Lung microvascular endothelial cell (primary cell): ENCODE results near the gene RPL35. TPM values are rescaled to one million over a fixed set of nuclear protein-coding genes. Genes with fewer than 3 reads are reported as not detected.

Source experiments
- DNase-seq, 2 donors: peaks; one replicate each; pipeline versions ENCODE4 v3.0.0 to v3.0.0-alpha.2; 2010; ENCODE audit warnings: low read depth in 2 of 2
- total RNA-seq: library from RNA; depleted of rRNA; stranded (reverse); fragments of >200 nt; gene quantifications from 2 replicates; pipeline ENCODE4 v1.2.1, GENCODE V29; 2014

RPL35 gene
- total RNA-seq, 1 donor from 2014 or later, result 1,568 TPM

GRCh38 chr9:124820698-124821623 is 40.8 kb downstream of the RPL35 start:
- DNase-seq, result no peak

GRCh38 chr9:124818431-124819281 is 43.1 kb downstream of the RPL35 start:
- DNase-seq, result peak in 1 of 2 donors; percentile 79

GRCh38 chr9:124815601-124816000 is 46.2 kb downstream of the RPL35 start:
- DNase-seq, result no peak

- no peak for DNase-seq
These were observed 47.6 kb downstream of the RPL35 start for GRCh38 chr9:124814164-124814535.

- DNase-seq, result no peak
These were observed 48.1 kb downstream of the RPL35 start for GRCh38 chr9:124813501-124814163.

- no peak for DNase-seq
These were observed 48.7 kb downstream of the RPL35 start for GRCh38 chr9:124813041-124813440.

GRCh38 chr9:124812441-124812876 is 49.3 kb downstream of the RPL35 start:
- peak in 1 of 2 donors; percentile 41 for DNase-seq

DNA sequence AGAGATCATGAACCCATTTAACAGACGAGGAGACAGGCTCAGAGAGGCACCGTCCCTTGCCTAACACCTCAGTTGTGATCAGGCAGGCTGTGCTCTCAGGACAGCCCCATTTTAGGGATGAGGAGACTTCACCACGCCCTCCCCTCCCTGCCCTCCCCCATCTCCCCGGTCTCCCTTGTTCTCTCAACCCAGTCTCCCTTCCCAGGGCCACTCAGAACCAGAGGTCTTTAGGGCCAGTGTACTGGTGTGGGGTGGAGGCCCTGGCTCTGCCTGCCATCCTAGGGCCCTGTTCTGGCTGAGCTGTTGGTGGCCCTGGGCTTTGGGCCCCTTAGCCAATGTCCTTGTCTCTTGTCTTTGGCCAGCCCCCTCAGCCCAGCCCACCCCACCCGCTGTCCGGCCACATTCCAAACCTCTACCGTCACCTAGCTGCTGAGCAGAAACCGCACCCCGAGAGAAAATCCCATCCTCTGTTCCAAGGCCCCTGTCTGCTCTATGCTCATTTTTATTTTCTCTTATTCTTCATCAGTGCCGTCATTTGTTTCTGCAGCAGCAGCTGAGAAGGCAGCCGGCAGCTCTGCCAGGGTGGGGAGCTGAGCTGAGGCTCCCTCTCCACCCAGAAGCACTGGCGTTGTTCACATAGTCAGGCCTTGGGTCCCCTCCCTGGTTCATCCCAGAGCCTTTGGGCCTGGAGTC is 50.9 kb downstream of the RPL35 start:
- DNase-seq, result peak in 1 of 2 donors; percentile 53

DNA sequence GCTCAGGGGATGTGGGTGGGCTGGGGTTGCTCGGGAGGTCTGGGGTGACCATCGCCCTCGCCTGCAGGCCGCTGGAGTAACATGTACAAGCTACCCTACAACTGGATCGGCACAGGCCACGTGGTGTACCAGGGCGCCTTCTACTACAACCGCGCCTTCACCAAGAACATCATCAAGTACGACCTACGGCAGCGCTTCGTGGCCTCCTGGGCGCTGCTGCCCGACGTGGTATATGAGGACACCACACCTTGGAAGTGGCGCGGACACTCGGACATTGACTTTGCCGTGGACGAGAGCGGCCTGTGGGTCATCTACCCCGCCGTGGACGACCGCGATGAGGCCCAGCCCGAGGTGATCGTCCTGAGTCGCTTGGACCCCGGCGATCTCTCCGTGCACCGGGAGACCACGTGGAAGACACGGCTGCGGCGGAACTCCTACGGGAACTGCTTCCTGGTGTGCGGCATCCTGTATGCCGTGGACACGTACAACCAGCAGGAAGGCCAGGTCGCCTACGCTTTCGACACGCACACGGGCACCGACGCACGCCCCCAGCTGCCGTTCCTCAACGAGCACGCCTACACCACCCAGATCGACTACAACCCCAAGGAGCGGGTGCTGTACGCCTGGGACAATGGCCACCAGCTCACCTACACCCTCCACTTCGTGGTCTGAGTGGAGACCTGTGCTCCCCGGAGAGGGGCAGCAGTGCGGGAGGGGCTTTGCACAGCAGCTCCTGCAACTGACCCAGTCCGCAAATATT is 51.8 kb downstream of the RPL35 start:
- no peak for DNase-seq

- DNase-seq, result no peak
These were observed 52.5 kb downstream of the RPL35 start for GRCh38 chr9:124809211-124809610.

DNA sequence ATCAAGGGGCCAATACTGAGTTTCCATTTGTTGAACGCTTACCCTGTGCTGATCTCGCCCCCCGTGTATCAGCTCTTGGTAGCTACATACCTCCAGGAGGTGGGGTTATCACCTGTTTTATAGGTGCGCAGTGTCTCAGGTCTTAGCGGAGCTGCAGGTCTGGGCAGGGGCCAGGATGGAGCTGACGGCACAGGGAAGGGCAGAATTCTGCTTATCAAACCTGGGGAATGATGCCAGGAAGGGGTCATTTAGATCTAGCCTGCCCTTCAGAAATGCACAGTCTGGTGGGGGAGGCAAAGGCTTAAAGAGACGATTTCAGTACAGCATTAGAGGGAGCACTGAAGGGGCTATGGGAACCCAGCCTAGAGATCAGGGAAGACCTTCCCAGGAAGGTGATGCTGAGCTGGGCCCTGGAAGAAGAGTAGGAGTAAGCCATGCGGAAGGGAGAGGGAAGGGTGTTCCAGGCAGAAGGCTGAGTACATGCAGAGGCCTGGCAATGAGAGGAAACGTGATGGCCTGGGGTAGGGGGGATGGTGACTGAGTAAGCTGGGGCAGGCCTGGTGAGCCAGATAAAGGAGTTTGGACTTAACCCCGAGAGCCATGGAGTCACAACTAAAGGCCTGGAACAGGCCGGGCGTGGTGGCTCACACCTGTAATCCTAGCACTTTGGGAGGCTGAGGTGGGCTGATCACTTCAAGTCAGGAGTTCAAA is 53.4 kb downstream of the RPL35 start:
- DNase-seq, result no peak

Other genes with a start within 250 kb of the RPL35 start
- 0.22 and 1.2 TPM in 2 replicates for gene NR6A1, start 90.6 kb downstream of the RPL35 start, total RNA-seq
- gene OLFML2A, start 84.8 kb downstream of the RPL35 start, total RNA-seq, result 1.3 and 2.2 TPM in 2 replicates
- not detected in 2 replicates for gene WDR38, start 8.5 kb downstream of the RPL35 start, total RNA-seq
- gene ARPC5L, start 173 bp upstream of the RPL35 start, total RNA-seq, result 14.2 and 15.3 TPM in 2 replicates
- gene GOLGA1, start 79.1 kb upstream of the RPL35 start, total RNA-seq, result 5.9 and 6.9 TPM in 2 replicates